GM19240 (cell line): ENCODE measurements around the gene TRIO.

Experiments
- DNase-seq: peaks from one replicate; pipeline ENCODE4 v3.0.0; 2011; ENCODE audit warnings: low spot score; ENCODE audit not compliant: insufficient read length

Gene TRIO

DNA sequence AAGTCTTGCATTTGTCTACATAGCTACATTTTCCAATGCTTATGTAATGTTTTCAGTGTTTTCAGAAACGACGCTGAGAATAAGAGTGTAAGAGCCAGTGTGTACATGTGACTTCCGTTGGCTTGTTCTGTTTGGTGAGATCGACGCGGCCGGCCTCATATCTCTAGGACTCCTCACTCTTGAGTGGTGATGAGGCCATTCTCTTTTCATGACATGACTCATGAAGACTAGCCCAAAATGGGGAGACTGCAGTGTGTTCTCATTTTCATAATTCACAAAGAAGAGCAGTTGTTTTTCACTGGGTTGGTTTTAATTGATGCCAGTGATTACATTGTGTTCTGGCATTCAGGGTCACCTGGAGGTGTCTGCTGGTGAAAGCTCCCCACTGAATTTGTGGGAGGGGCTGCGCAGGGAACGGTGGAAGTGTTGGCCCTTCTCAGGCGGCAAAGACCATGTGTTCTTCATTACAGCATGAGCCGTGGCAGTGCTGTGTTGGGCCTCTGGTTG lies 306.9 kb downstream of the TRIO start:
- no peak for DNase-seq

DNA sequence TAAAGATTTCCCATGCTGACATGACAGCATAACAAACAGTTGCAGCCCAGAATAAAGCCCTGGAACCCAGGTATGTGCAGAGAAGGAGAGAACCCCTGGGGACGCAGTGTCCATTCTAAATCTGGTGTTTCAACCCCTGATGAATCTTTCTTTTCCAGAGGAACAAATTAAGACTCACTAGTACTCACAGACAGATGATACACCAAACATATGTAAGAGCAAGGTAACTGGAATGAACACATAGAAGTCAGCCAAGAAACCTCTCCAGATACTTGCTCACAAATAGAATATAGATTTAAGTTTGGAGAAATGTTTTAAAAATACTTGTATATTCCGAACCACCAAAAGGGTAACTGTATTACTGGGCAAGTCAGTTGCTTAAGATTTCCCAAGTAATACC lies 307.6 kb downstream of the TRIO start:
- DNase-seq = no peak

DNA sequence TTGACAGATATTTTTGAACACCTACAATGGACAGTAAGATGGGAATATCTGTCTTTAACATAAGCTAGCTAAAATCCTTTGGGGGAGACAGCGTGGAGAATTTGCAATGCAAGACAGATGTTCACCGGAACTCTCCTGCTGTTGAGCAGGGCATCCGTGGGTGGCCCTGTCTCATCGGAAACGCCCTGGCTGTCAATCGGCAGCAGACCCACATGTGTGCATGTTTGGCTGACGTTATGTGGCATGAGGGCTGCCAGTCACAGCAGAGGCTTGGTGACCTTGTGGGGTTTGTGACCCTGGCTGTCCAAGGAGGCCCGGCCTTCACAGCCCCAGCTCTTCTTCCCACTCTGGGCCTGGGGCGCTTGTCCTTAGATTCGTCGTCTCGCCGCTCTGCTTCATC lies 308.7 kb downstream of the TRIO start:
- no peak for DNase-seq

DNA sequence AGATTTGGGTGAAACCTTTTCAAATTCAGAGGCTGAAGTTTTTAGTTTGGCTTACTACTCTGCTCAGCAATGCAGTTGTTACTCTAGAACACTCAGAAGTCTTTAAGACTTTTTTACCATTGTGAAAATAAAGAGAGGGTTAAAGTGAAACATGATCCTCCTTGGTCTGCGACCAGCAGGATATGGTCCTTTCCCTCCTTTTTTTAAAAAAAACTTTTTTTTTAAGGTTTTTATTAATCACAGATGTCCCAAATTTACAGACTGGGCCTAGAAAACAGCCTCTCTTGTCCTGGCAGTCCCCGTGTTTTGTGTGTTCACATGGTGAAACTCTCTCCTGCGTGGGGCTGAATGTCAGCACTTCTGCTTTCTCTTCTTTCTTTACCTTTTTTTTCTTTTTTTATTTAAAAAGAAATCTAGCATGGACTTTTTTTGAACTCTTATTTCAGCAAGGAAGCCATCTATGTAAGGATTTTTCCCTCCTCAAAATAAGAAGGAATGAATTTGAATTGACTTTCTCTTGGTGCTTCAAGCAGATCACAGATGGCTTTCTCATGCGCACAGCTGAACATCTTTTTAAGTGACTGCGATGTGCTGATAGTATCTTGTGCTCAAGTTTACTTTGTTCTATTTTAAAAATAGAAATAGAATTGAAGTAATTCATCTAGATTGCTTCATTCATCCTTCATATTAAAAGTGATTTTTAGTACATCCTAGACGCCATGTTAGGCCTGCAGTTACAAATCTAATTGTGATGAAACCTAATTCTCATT lies 309.7 kb downstream of the TRIO start:
- no peak for DNase-seq

DNA sequence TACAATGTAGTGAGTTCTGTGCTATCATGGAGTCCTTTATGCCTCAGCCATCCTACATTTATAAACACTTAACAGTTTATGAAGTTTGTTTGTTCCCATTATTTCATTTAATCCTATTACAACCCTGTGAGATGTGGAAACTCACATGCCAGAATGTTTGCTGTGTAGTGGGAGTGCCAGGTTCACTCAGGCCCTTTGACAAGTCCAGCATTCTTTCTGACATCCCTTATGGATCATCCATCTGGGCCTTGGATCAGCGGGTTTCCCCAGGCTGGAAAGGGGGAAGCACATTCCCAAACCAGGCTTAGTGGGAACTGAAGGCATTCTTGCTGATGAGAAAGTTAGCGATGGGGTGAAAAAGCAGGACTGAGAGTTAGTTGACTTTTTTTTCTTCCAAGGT lies 310.3 kb downstream of the TRIO start:
- DNase-seq = no peak

DNA sequence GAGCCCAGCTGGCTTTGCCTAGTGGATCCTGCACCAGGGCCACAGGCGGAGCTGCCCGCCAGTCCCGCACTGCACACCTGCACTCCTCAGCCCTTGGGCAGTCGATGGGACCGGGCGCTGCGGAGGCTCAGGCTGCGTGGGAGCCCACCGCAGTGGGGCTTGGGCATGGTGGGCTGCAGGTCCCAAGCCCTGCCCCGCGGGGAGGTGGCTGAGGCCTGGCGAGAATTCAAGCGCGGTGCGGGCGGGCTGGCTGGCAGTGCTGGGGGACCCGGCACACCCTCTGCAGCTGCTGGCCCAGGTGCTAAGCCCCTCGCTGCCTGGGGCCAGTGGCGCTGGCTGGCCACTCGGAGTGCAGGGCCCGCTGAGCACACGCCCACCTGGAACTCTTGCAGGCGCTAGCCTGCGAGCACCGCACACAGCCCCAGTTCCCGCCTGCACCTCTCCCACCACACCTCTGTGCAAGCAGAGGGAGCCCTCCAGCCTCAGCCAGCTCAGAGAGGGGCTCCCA lies 312.7 kb downstream of the TRIO start:
- no peak for DNase-seq

DNA sequence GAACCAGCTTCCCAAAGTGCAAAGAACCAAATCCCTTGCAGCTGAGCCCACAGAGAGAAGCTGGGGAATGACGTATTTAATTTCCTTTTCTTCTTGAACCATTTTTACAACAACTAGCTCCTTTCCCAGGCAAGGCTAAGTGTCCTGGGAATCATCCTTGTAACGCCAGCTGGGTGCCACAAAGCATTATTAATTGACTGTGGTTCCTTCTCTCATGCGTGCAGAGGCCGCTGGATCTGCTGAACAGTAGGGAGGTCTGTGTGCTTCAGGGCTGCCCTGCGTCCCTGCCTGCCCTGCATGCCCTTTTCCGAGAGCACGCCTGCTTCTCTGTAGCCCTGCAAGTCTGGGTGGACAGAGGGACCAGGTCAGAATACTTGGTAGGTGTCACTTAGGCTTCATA lies 314.3 kb downstream of the TRIO start:
- no peak for DNase-seq

DNA sequence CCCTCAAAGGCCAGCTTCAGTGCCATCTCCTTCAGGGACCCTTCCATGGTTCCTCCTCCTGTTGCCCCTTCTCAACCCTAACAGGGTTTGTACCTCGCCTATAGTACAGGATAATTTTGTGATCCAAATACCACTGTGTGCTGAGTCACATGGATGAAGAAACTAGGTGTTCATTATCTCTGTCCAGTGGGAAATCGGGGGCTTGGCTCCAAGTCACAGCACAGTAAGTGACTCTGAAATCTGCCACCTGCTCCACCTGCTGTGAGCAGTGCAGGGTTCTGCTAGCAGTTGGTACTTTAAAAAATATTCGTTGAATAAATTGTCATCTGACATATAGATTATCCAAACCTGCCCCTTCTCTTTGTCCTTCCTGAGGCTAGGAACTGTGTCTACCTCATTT lies 315.3 kb downstream of the TRIO start:
- DNase-seq = no peak

DNA sequence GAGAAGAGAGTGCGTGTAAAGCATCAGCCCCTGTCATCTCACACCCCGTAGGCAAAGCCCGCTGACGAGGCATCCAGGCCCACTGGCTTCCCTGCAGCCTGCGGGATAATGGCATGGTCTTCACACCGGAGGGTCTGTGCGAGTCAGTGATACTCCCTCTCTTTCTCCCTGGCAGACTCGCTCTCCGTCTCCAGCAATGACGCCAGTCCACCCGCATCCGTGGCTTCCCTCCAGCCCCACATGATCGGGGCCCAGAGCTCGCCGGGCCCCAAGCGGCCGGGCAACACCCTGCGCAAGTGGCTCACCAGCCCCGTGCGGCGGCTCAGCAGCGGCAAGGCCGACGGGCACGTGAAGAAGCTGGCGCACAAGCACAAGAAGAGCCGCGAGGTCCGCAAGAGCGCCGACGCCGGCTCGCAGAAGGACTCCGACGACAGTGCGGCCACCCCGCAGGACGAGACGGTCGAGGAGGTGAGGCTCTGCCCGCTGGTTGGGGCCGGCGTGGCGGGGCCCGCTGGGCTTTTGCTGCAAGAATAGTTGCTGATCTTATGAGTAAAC lies 317.8 kb downstream of the TRIO start:
- DNase-seq = no peak

DNA sequence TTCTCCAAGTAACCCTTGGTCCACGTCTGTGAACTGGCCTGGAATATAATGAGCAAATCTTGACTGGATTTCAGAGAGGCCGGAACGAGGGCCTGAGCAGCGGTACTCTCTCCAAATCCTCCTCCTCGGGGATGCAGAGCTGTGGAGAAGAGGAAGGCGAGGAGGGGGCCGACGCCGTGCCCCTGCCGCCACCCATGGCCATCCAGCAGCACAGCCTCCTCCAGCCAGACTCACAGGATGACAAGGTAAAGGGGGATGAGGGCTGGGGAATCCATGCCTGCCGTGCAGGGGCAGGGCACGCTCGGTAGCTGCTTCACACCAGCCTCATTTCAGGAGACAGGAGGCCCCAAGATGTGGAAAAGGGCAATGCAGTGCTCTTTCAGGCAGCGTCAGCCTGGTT lies 319.5 kb downstream of the TRIO start:
- no peak for DNase-seq

DNA sequence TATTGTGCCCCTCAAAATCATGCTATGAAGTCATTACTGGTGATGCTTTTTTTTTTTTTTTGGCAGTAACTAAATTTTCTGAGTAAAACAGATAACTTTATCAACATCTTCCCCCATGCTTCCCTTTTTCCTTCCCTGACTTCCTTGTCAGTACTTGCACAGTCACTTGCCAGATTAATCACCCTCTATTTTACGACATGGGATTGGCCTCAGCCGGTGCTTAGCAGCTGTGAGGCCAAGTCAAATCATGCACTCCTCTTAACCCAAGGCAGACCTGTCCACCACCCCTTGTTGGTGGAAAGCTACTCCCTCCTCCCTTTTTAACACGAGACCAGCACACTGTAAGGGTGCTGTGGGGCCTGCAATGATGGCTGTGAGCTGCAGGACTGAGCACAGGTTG lies 320.5 kb downstream of the TRIO start:
- DNase-seq = no peak

DNA sequence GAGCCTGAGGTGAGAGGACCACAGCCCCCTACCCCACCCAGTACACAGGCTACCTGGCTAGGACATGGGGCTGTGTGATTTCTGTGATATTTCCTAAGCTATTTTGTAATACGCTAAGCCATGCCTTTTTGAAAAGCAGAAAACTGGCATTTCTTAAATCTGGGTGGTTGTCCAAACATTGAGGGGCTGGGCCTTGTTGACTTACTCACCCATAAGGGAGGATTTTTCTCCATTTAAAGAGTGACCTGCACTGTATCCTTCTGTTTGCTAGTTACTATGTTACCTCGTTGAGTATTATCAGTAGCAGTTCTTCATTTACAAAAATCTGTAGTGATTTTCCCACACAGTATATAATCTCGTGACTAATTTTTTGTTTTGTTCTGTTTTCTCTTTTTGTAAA lies 321.0 kb downstream of the TRIO start:
- no peak for DNase-seq

DNA sequence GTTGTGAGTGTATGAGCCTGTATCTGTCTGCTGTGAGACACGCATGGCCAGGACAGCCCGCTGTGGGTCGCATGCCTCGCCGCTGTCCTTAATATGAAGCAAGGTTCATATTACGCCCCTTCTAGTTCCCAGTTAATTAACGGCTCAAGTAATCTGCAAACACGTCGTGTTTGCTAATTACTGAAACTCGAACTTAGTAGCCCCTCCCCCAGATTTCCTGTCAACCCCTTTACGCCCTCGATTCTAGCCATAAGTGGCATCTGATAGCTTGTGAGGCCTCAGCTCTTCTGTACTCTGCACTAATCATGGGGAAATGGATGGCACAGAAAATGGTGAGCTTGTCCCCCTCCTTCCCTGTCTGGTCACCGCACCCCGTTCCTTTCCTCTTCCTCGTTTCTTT lies 321.5 kb downstream of the TRIO start:
- no peak for DNase-seq

DNA sequence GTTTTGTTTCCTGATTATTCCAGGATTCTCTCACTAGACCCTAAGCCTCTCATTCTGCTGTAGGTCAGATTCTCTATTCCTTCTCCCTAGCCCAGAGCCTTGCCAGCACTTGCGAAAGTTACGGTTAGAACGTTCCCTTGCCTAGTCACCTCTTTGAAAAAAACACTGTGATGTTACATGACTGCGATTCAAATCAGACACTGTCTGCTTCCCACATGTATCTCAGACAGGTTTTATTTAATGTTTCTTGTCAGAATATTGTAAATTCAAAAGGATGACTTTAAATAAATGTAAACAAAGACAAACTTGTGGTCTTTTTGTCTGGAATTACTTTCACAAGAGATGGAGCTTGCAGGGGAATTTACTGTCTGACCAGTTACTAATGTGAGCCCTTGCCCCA lies 322.0 kb downstream of the TRIO start:
- DNase-seq = no peak

DNA sequence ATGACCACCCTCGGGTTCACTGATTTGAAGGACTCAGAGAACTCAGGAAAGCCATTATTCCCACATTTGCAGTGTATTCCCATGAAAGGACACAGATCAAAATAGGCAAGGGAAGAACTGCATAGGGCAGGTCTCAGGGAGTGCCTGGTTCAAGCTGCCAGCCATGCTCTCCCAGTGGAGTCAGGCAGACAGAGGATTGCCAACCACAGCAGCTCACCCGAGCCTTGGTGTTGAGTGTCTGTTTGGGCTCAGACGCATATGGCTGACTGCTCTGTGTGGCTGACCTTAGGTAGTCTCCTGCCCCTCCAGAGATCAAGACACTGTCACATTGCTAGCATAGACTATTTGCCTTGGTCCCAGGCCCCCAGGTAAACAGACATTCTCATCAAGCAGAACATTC lies 322.6 kb downstream of the TRIO start:
- DNase-seq = no peak

DNA sequence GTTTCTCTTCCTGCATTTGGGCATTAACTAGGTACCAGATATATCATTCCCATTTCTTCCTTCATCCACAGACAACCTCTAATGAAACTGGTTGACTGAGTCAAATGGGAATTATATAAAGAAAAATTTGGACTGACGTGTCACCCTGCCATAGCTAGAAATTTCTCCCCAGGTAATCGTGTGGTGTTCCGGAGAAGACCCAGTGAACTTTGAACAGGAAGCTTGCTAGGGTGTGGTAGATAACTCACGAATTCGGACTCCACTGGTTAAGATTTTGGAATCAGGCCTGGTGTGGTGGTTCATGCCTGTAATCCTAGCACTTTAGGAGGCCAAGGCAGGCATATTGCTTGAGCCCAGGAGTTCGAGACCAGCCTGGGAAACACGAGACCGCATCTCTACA lies 324.1 kb downstream of the TRIO start:
- DNase-seq = no peak

DNA sequence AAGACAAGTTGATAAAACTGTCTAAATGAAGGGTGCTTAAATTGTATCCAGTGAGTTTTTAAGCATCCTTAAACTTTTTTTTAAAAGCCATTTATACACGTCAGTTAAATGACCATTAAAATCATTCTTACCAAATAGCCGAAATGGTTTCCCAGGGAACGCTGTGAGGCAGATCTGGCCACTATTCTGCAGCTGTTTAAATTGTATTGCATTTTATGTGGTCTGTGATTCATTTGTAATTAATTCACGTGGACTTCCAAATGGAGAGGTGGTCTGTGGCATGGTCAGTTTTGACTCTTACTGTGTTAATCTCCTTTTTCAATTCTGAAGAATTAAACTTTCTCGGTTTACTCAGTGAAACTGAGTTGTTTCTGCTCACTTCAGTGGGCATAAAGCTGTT lies 324.7 kb downstream of the TRIO start:
- no peak for DNase-seq

DNA sequence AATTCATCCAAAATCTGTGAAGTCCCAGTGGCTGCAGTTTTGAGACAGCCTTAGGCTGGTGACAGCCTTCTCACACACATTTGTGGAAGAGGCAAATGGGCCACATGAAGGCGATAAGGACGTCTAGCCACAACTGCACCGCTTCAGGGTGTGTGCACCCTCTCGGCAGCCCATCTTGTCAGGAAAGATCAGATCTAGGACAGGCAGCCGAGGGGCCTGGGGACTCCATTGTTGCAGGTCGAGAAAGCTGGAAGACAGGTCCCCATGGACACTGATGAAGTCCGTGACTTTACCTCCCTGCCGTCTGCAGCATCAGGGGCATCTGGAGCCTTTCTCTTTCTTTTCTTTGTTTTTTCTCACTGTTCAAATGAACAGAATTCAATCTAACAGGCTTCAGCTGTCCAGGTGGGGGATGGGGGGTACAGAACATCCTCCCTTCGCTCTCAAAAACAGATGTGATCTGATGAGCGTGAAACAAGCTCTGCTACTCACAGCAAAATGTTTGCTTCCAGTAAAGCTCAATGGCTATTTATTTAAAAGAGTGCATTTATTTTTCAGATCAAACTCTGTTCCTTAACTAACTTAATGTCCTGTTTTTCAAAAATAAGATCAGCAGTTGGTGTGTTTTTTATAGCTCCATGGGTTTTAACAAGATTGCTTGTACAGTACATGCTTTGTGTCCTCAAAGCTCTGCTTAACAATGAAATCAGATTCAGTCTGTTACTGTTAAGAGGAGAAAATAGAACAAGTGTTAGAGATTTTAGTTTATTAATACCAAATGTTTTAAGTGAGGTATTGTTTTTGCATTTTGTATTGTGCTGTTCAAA lies 326.6 kb downstream of the TRIO start:
- no peak for DNase-seq

DNA sequence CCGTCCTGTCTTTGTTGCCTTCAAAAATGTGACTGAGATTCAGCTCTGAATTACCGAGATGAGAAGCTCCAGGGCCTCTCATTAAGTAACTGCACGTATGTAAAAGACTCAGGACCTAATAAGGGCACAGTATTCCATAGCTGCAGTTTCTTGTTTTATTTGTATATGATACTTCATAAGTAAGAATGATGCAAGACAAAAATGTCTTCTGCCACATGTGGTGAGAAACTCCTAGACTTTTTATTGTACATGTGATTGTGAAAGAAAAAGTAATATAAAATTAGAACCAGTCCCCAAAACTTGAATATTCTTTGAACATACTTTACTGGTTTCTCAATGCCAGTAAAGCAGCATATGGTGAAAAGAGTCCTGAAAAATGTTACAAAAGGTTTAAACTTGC lies 328.4 kb downstream of the TRIO start:
- DNase-seq = no peak

DNA sequence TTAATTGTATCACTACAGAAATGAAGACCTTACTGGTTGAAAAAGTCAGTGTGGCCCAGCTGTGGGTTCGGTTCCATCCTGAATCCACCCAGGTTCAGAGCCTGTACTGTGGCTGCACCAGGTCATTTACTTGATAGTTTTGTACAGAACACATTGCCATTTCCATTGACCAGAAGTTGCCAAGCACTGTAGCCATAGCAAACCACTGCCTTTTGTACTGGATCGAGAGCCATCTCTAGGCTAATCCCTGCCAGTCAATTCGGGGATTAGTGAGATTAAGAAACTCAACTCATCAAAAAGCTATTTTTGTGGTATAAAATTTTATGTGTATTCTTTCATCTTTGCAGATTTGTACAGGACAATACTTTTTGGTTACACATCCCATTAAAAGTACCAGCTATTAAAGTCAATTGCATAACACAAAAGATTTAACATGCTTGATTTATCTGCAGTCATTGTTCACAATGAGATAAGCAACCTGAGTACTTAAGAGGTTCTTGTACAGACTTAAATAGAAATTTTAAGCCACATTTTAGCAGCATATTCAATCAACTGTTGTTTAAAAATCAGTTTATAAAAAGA lies 329.9 kb downstream of the TRIO start:
- DNase-seq = no peak

DNA sequence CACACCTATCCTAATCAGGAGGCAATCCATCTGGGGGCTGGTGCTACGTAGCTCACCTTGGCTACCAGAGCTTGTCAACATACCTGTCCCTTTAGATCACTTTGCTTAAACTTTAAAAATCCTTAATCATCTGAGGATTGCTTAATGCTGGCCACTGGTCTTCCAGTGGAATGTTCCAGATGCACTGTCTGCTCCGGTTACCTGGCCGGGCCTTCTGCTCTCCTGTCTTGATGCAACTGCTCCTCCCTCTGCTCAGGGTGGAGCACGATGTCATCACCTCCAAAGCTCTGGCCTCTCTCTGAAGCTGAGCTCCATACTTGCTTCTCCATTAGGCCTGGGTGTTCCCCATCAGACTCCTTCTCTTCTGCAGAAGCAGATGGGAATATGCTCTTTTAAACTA lies 331.9 kb downstream of the TRIO start:
- DNase-seq = no peak
